GM19043 (cell line): ENCODE data around the gene IL1RAPL1.
"Not testable (repeated sequence)": the region's sequence is repeated elsewhere in the genome, so short reads cannot be mapped to it uniquely, and the experiment has no call there.

Experiments
- ATAC-seq: cut with Tn5 transposase; IDR thresholded peaks from one replicate; pipeline ENCODE4 v1.9.1; 2021; ENCODE audit warnings: low read depth; ENCODE audit not compliant: unreplicated experiment

IL1RAPL1 gene

GRCh38 chrX:29067351-29067750 is 480.1 kb downstream of the IL1RAPL1 start:
- no peak for ATAC-seq

DNA sequence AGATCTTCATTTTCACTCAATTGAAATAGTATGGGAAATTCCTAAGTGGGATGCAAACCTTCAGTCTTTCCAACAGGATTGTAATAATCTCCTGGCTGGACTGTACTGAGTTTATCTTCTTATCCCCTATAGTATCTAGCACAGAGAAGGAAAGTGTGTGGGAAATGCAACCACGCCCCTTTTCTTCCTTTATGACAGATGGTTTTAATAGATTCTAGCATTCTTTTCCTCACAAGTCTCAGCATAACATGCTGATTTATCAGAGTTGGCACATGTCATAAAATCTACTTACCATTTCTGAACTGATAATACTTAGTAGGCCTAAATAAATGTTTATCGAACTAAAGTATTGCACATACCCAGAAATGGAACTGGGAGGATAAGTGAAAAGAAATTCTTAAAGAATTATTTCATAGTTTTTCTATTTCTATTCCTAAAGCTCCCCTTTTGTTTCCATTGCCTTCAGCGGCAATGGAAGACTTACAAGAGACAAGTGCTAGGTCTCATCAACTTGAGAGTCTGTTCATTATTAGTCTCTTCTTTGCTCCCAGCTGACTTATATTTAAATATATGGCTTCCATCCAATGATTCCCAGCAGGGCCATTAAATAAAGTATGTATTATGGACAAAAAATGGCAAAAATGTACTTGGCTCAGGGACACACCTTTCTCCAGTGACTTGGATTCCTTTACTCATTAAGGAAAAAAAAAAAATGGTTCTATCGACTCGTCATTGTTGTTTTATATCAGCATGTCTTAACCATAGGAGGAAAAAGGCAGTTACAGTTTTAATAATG is 484.5 kb downstream of the IL1RAPL1 start:
- no peak for ATAC-seq

- no peak for ATAC-seq
Observed at GRCh38 chrX:29082558-29082957, 495.3 kb downstream of the IL1RAPL1 start.

GRCh38 chrX:29083823-29084222 is 496.6 kb downstream of the IL1RAPL1 start:
- no peak for ATAC-seq

GRCh38 chrX:29090811-29091210 is 503.6 kb downstream of the IL1RAPL1 start:
- ATAC-seq = no peak

- ATAC-seq = no peak
Observed at GRCh38 chrX:29107231-29107630, 520.0 kb downstream of the IL1RAPL1 start.

DNA sequence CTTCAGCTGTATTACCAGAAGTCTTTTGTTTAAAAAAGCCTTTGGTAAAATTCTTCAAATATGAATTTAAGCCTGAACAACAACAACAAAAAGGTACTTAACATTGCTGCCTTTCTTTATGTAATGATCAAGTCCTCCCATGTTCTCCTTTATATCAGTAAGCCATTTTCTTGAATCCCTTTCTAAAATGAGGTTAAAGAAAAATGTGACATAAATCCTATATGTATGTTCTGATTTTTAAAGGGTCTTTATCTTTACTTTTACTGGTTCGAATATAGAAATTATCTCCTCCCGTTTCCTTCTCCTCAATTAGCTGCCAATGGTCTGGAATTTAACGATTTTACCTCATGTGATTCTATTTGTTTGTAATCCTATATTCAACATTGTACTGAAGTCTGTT is 522.8 kb downstream of the IL1RAPL1 start:
- no peak for ATAC-seq

GRCh38 chrX:29113221-29113620 is 526.0 kb downstream of the IL1RAPL1 start:
- ATAC-seq = no peak

DNA sequence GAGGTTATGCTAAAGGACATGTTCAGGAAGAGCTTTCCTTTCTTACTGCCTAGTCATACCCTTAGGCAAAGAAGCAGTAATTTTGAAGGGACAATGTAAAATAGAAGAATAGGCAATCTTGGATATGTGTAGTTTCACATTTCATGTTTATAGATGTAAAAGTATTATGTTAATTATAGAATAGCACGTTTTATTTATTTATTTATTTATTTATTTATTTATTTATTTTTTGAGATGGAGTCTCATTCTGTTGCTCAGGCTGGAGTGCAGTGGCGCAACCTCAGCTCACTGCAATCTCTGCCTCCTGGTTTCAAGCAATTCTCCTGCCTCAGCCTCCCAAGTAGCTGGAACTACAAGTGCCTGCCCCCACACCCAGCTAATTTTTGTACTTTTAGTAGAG is 535.6 kb downstream of the IL1RAPL1 start:
- ATAC-seq = not testable (repeated sequence)

DNA sequence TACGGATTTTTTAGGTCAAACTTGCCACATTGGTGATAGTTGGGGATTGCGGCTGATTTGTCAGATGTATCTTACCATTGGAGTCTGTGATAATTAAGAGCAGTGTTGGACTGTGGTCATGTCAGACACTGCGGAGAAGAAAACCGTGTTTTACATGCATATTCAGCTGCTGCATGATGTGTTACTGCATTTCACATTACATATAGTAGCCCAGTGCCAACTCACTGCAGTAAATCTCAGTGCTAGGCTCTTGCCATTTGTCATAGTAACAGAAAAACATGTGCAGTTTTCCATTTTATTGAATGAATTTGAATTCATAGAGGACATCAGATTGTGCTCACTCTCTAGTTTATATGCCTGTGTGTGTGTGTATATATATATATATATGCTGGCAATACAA is 543.7 kb downstream of the IL1RAPL1 start:
- ATAC-seq = no peak

DNA sequence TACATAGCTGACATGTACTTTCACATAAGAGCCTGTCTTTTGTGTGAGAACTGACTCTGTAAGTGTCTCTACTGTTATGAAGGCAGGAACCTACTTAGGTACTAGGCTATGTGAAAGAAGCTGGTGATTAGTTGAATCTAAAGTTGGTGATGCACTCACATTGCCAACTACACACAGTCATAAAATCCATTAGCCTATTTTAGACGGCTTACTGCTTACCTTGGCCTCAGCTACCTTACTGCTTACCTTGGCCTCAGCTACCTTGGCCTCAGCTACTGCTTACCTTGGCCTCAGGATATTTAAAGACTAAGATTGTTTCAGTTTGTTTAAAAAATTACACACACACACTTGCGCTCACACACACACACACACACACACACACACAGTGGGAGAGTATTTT is 549.7 kb downstream of the IL1RAPL1 start:
- no peak for ATAC-seq

DNA sequence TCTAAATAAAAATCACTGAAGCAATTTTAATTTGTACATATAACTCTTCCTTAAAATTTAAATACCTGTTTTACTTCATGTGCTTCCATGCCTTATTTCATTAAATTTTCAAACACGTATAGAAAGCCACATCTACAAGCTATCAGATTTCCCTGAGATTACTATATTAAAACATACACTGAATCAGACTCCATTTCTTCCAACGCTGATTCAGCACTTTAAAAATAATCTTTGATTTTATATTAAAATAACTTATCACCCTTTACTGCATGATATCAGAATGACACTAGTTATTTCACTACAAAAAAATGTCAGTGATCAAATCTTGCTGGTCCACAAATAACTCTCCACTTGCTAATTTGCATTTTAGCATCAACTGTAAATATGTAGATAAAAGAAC is 550.8 kb downstream of the IL1RAPL1 start:
- ATAC-seq = no peak

DNA sequence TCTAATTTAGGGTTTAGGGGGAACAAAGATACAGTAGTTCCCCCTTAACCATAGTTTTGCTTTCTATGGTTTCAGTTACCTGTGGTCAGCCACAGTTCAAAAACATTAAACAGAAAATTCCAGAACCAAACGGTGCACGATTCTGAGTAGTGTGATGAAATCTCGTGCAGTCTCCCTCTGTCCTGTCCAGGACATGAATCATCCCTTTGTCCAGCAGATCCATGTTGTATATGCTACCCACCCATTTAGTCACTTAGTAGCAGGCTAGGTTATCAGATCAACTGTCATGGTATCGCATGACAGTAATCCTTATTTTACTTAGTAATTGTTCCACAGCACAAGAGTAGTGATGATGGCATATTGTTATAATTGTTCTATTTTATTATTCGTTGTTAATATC is 556.1 kb downstream of the IL1RAPL1 start:
- ATAC-seq = no peak

DNA sequence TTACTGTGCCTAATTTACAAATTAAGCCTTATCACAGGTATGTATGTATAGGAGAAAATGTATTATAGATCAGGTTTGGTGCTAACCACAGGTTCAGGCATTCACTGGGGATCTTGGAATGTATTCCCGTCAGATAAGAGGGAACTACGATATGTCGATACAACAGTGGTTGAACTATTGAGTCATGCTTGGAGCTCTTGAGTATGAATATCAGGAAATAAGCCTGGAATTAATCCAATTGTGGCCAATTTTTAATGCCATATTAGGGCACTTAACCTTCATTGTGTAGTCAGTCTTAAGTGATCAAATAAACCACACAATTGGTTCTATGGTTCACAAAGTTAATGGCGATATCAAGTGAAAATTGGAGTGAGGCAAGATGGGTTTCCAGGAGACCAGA is 556.5 kb downstream of the IL1RAPL1 start:
- no peak for ATAC-seq

GRCh38 chrX:29145316-29145715 is 558.1 kb downstream of the IL1RAPL1 start:
- ATAC-seq = no peak

- ATAC-seq = no peak
Observed at GRCh38 chrX:29148511-29148910, 561.3 kb downstream of the IL1RAPL1 start.

- no peak for ATAC-seq
Observed at GRCh38 chrX:29155286-29155685, 568.0 kb downstream of the IL1RAPL1 start.

DNA sequence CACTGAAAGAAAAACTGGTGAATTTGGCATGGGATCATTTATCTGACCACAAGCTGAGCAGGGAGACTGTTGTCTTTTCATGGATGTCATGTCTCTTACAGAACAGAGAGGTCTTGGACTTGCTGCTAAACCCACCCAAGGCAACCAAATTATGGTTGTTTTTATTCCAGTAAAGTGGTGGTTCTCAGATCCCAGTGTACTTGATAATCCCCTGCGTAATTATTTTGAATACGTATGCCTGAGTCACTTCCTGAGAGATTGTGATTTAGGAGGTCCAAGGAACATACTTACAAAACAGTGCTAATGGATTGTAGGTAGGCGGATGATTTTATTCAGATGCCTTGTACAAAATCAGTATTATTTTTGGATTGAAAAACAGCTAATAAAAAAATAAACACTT is 585.6 kb downstream of the IL1RAPL1 start:
- ATAC-seq = no peak

GRCh38 chrX:29187264-29187663 is 600.0 kb downstream of the IL1RAPL1 start:
- ATAC-seq = no peak

GRCh38 chrX:29196501-29196900 is 609.3 kb downstream of the IL1RAPL1 start:
- ATAC-seq = no peak

DNA sequence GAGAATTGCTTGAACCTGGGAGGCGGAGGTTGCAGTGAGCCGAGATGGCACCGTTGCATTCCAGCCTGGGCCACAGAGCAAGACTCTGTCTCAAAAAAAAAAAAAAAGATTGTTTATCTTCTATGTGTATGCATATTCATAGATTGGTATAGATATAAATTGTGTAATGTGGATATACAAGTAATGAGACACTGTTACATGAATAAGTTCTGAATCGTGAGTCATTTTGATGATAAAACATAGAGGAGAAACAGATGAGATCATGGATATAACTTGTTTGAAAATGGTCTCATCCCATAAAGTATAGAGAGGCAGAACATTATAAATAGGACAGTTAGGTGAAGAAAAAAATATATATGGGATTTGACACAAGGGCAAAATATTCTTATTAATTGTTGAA is 628.0 kb downstream of the IL1RAPL1 start:
- no peak for ATAC-seq

- ATAC-seq = no peak
Observed at GRCh38 chrX:29225670-29226069, 638.4 kb downstream of the IL1RAPL1 start.

DNA sequence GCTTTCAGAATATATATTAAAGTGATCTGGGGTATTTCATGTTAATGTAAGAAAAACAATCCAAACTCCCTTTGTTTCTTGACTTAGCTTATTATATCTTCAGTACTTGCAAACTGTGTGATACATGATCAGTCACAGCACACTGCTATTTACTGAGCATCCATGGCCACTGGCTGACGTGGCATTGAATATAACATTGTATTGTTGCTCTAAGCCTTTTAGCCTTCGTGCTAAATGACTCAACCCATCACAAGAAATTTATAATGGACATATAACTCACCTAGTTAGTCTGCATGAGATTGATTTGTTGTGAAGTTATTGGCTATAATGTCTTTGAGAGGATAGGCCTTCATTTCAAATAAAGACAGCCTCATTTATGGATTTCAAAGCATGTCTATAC is 642.6 kb downstream of the IL1RAPL1 start:
- ATAC-seq = no peak
